Measurements from ENCODE around the gene FABP6. TPM values are rescaled to one million over a fixed set of nuclear protein-coding genes. Genes with fewer than 3 reads are reported as not detected.

Gene FABP6
- total RNA-seq (2014; rRNA removed) (2.0 TPM in 1 of 2 replicates, not detected in the other), Bru-seq, nascent RNA (percentile 3 among the genes with signal in this experiment), BruChase-seq, experiment 1, labeled RNA remaining after a 6-hour chase (percentile 3 among the genes with signal in this experiment), BruChase-seq, experiment 2, labeled RNA remaining after a 2-hour chase (not detected)
- long read RNA-seq = 0 reads

GRCh38 chr5:160229190-160229742, at the start of gene FABP6:
Gene FABP6 (plus strand): TSS chr5:160229506. CDS start chr5:160229558, 52 bp downstream.
- CTCF ChIA-PET = no interaction called here
- Histone ChIP-seq H3K9me2 (replicated peaks; ENCODE audit: low read length) (no peaks in the 10 kb centered on the region), H3K36me3 (ENCODE audit: low read depth, low read length) (no peaks in the 10 kb centered on the region), H3K4me2 (ENCODE audit: low read length) (no peak within 1 kb of the TSS), H2AFZ (ENCODE audit: low read length) (no peak within 1 kb of the TSS), H3F3A (ENCODE audit: low read length, unreplicated experiment) (peaks cover 5% of the 10 kb centered on the region), H3K27ac (ENCODE audit: low read length) (peak within 1 kb of the TSS; percentile 86), H3K4me1 (ENCODE audit: insufficient read depth, low read length) (peaks cover 10% of the 10 kb centered on the region), H3K4me3 (ENCODE audit: low read length) (no peak within 1 kb of the TSS), H3K9me3 (ENCODE audit: low read length) (no peaks in the 10 kb centered on the region), H4K20me1 (ENCODE audit: low read length) (no peaks in the 10 kb centered on the region), H3K27me3 (ENCODE audit: low read length) (no peaks in the 10 kb centered on the region), H3K9ac (ENCODE audit: low read length) (no peak within 1 kb of the TSS), H3K79me2 (ENCODE audit: low read length) (no peaks in the 10 kb centered on the region)
- BruUV-seq (replicated peaks) = no TSS peak
- intact Hi-C loops (cut with micrococcal nuclease) = no loop called here
- POLR2A ChIA-PET (ENCODE audit: unreplicated experiment) = no interaction called here
- ATAC-seq (no peak), DNase-seq (no peak)
- TF ChIP-seq EZH2phosphoT487 (IDR thresholded peaks at IDR 0.05; ENCODE audit: borderline replicate concordance, low read length) = no peak
- TF ChIP-seq CTCF (conservative IDR thresholded peaks at IDR 0.05; ENCODE audit: low read depth, low read length) = no peak
- TF ChIP-seq EZH2 (IDR thresholded peaks at IDR 0.05; ENCODE audit: low read length, unreplicated experiment) = no peak

GRCh38 chr5:160180931-160181330, 48.4 kb upstream of the FABP6 start:
- no peaks in the 10 kb centered on the region for H3K9me3 ChIP-seq (ENCODE audit: low read length)
- H3K36me3 ChIP-seq (ENCODE audit: low read depth, low read length) = no peaks in the 10 kb centered on the region
- H3K4me2 ChIP-seq (ENCODE audit: low read length) = no peak overlapping the region
- no peaks in the 10 kb centered on the region for H3K27me3 ChIP-seq (ENCODE audit: low read length)
- H3K9me2 ChIP-seq (replicated peaks; ENCODE audit: low read length) = no peaks in the 10 kb centered on the region
- ChIA-PET CTCF (interaction anchor here (0.6 kb wide), 1 partner anchor 100 kb away, joined by 13 read pairs; no protein-coding TSS in a partner anchor), POLR2A (ENCODE audit: unreplicated experiment) (no interaction called here)
- no peak overlapping the region for H2AFZ ChIP-seq (ENCODE audit: low read length)
- H3K4me3 ChIP-seq (ENCODE audit: low read length) = no peak overlapping the region
- no peak for TF ChIP-seq EZH2phosphoT487 (IDR thresholded peaks at IDR 0.05; ENCODE audit: borderline replicate concordance, low read length)
- no peak for TF ChIP-seq EZH2 (IDR thresholded peaks at IDR 0.05; ENCODE audit: low read length, unreplicated experiment)
- no peak for TF ChIP-seq CTCF (conservative IDR thresholded peaks at IDR 0.05; ENCODE audit: low read depth, low read length)
- intact Hi-C loops (cut with micrococcal nuclease) = no loop called here
- H3K27ac ChIP-seq (ENCODE audit: low read length) = no peak overlapping the region
- DNase-seq = no peak
- H3K79me2 ChIP-seq (ENCODE audit: low read length) = no peaks in the 10 kb centered on the region
- H3F3A ChIP-seq (ENCODE audit: low read length, unreplicated experiment) = no peaks in the 10 kb centered on the region
- H3K4me1 ChIP-seq (ENCODE audit: insufficient read depth, low read length) = peaks cover 12% of the 10 kb centered on the region
- BruUV-seq (replicated peaks) = no TSS peak
- no peaks in the 10 kb centered on the region for H4K20me1 ChIP-seq (ENCODE audit: low read length)
- H3K9ac ChIP-seq (ENCODE audit: low read length) = no peak overlapping the region
- ATAC-seq = no peak

GRCh38 chr5:160181965-160182622, 47.2 kb upstream of the FABP6 start:
- H3F3A ChIP-seq (ENCODE audit: low read length, unreplicated experiment) = no peaks in the 10 kb centered on the region
- no peaks in the 10 kb centered on the region for H3K27me3 ChIP-seq (ENCODE audit: low read length)
- intact Hi-C loops (cut with micrococcal nuclease) = no loop called here
- H3K36me3 ChIP-seq (ENCODE audit: low read depth, low read length) = no peaks in the 10 kb centered on the region
- ATAC-seq (no peak), DNase-seq (peak; percentile 28)
- H3K4me3 ChIP-seq (ENCODE audit: low read length) = no peak overlapping the region
- H3K9me2 ChIP-seq (replicated peaks; ENCODE audit: low read length) = no peaks in the 10 kb centered on the region
- no peaks in the 10 kb centered on the region for H3K79me2 ChIP-seq (ENCODE audit: low read length)
- H3K27ac ChIP-seq (ENCODE audit: low read length) = no peak overlapping the region
- peak overlapping the region; percentile 34; the same call in 1 of the 2 replicates for H3K4me2 ChIP-seq (ENCODE audit: low read length)
- peaks cover 12% of the 10 kb centered on the region for H3K4me1 ChIP-seq (ENCODE audit: insufficient read depth, low read length)
- BruUV-seq (replicated peaks) = no TSS peak
- TF ChIP-seq EZH2 (IDR thresholded peaks at IDR 0.05; ENCODE audit: low read length, unreplicated experiment) (no peak), EZH2phosphoT487 (IDR thresholded peaks at IDR 0.05; ENCODE audit: borderline replicate concordance, low read length) (no peak), CTCF (conservative IDR thresholded peaks at IDR 0.05; ENCODE audit: low read depth, low read length) (no peak)
- H4K20me1 ChIP-seq (ENCODE audit: low read length) = no peaks in the 10 kb centered on the region
- CTCF ChIA-PET = no interaction called here
- H2AFZ ChIP-seq (ENCODE audit: low read length) = no peak overlapping the region
- no peak overlapping the region for H3K9ac ChIP-seq (ENCODE audit: low read length)
- H3K9me3 ChIP-seq (ENCODE audit: low read length) = no peaks in the 10 kb centered on the region
- POLR2A ChIA-PET (ENCODE audit: unreplicated experiment) = no interaction called here

Data from PC-3 (cell line).